Measurements from ENCODE around the gene VPREB3.
A peak's percentile ranks its signal among the peaks of the same experiment; 100 is the strongest.

VPREB3 gene

DNA sequence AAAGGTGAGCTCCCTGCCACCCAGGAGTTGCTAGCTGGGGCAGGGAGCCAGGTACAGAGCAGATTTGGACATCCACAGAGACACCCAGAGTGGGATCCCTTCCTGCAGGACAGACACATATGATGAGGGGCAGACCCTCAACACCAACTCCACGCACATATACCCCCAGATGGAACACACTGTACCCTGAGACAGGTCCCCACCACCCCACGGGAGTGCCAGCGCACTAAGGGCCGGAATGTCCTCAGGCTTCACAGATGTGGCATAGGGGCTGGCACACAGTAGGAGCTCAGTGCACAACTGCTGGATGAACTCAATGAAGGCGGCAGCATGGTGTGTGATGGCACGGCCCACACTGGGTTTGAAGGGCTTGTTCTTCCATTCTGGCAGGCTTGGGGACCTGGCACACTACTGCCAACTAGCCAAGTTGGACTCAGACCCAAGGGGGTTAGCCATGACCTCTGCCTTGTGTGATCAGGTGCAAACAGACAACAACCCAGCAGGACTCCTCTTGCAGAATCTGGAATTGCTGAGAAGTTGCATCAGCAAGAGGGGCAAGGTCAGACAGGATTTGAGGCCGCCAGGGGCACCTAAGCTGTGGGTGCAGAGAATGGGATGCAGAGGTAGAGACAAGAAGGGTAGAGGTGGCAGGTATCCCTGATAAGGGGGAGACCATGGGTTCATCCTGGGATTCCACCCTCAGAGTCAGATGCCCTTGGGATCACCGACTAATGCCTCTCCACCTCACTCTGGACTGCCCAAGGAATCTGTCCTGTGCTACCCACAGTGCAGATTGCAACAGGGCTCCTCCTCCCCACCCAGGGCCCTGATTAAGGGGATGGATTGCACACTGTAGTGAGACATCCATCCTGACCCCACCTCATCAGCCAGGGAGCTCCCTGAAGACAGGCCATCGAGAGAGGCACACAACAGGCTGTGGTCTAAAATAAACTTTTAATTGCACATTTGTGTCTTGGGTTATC, 11.0 kb upstream of the VPREB3 start:
- H3K4me3 ChIP-seq (ENCODE audit: low read depth, low read length): no peak overlapping the region
- TF ChIP-seq, protein P1, sequence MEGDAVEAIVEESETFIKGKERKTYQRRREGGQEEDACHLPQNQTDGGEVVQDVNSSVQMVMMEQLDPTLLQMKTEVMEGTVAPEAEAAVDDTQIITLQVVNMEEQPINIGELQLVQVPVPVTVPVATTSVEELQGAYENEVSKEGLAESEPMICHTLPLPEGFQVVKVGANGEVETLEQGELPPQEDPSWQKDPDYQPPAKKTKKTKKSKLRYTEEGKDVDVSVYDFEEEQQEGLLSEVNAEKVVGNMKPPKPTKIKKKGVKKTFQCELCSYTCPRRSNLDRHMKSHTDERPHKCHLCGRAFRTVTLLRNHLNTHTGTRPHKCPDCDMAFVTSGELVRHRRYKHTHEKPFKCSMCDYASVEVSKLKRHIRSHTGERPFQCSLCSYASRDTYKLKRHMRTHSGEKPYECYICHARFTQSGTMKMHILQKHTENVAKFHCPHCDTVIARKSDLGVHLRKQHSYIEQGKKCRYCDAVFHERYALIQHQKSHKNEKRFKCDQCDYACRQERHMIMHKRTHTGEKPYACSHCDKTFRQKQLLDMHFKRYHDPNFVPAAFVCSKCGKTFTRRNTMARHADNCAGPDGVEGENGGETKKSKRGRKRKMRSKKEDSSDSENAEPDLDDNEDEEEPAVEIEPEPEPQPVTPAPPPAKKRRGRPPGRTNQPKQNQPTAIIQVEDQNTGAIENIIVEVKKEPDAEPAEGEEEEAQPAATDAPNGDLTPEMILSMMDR (IDR thresholded peaks at IDR 0.05; ENCODE audit: insufficient read depth, low read depth, low read length, missing control alignments): no peak
- DNase-seq (ENCODE audit: low read depth): no peak

DNA sequence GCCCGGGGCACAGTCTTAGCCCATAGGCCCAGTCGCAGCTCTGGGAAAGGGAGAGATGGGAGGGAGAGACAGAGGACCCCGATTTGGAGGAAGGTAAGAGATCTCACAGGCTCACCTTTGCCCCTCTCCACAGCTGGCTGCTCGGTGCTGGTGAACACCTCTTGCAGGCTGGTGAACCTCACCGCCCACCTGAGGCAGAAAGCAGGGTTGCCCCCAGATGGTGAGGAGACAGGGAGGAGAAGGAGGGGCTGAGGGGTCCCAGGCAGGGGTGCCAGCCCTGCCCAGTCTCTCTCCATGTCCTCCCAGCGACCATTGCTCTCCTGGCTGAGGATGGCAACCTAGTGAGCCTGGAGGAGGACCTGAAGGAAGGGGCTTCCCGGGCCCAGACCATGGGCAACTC, 9.7 kb upstream of the VPREB3 start:
- H3K4me3 ChIP-seq (ENCODE audit: low read depth, low read length): peak overlapping the region; percentile 40
- TF ChIP-seq, protein P1 (IDR thresholded peaks at IDR 0.05; ENCODE audit: insufficient read depth, low read depth, low read length, missing control alignments): no peak

DNA sequence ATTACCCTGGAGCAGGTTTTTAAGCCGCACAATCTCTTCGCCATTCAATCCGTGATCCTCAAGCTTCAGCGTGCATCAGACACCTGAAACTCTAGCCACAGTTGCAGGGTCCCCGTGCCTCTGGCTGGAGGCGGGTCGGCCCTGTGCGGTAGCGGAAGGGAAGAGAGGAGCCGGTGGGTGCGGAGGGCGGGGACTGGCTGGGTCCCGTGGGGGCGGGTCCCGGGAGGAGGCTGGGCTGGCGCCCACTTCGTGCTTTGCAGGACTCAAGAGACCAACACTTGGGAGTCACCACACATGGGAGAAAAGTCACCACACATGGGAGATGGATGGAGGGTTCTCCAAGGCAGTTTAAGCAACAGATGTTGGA, 9.3 kb upstream of the VPREB3 start:
- H3K4me3 ChIP-seq (ENCODE audit: low read depth, low read length): peak overlapping the region; percentile 40
- DNase-seq (ENCODE audit: low read depth): peak; percentile 43
- TF ChIP-seq, protein P1 (IDR thresholded peaks at IDR 0.05; ENCODE audit: insufficient read depth, low read depth, low read length, missing control alignments): no peak

More for the DNA sequence above, 9.7 kb upstream of the VPREB3 start:
- no peak for DNase-seq (ENCODE audit: low read depth)

DNA sequence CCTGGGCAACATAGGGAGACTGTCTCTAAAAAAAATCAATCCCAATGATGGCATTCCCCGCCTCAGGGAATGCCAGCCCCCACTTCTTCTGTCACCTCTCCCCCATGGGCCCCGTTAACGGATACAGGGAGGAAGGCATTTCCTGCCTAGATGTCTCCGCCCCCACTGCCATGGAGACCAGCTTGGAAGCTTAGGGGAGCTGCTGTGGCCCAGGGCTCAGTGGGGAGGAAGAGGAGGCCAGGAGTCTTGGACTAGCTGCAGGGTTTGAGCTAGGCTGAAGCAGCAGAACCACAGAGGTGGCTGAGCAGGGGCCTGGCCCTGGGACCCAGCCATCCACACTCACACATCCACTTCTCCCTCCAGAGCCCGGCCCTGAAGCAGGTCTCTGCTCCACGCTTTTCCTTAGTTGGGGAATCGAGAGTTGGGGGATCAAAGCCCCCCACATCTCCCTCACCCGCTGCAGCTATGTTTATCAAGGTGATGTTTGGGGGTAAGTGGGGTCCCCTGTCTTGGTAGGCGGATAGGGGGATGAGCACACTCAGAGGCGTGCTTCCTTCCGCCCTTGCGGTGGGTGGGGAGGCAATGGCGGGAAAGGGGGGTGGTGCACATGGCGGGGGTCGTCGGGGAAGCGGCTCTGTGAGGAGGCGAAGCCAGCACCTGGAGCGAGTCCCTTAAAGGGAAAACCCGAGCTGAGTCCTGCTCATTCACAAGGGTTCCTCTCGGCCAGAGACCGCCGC, 8.8 kb upstream of the VPREB3 start, which contains the start of gene C22orf15:
Gene C22orf15, plus strand, starts transcription at position 149 of the 737 bp plus-strand sequence. Its CDS starts 317 bp downstream, at position 466.
- no peak for DNase-seq (ENCODE audit: low read depth)
- H3K4me3 ChIP-seq (ENCODE audit: low read depth, low read length): peak within 1 kb of the TSS; percentile 40
- TF ChIP-seq, protein P1 (IDR thresholded peaks at IDR 0.05; ENCODE audit: insufficient read depth, low read depth, low read length, missing control alignments): no peak

DNA sequence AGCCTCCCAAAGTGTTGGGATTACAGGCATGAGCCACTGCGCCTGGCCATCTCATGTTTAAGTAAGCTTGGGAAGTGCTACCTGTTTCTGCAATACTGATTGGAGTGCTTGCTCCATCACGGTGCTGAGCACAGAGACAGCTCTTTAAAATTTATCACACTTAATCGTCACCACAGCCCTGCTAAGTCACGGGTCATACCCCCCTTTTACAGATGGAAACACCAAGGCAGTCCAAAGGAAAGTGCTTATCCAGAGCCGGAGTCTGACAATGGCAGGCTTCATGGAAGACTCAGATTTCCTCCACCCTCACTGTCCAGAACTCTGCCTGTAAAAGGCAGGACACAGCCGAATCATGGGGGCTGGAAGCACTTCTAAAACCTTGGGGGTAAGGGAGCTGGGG, 5.8 kb upstream of the VPREB3 start:
- TF ChIP-seq, protein P1 (IDR thresholded peaks at IDR 0.05; ENCODE audit: insufficient read depth, low read depth, low read length, missing control alignments): no peak
- no peak overlapping the region for H3K4me3 ChIP-seq (ENCODE audit: low read depth, low read length)
- DNase-seq (ENCODE audit: low read depth): no peak

DNA sequence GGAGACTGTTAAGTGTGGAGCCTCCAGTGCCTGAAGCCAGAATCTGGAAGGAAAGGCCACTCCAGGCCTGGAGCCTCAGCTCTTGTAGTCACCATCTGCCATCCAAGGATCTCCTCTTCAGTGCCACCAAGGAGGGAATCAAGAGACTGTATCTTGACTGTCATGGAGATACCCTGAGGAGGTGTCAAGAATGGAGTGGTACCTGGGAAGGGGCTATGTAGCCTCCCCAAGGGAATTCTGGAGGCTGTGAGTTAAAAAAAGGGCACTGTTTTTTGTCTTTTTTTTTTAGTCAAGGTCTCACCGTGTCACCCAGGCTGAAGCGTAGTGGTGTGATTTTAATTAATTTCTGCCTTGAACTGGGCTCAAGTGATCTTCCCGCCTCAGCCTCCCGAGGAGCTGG, 5.3 kb upstream of the VPREB3 start:
- DNase-seq (ENCODE audit: low read depth): no peak
- TF ChIP-seq, protein P1 (IDR thresholded peaks at IDR 0.05; ENCODE audit: insufficient read depth, low read depth, low read length, missing control alignments): no peak
- H3K4me3 ChIP-seq (ENCODE audit: low read depth, low read length): no peak overlapping the region
